Measurements from ENCODE around the gene CLCN4.

Gene CLCN4

GRCh38 chrX:10199212-10199611 lies 42.4 kb downstream of the CLCN4 start:
- DNase-seq: no peak

GRCh38 chrX:10203617-10204016 lies 46.8 kb downstream of the CLCN4 start:
- no peak for DNase-seq

DNA sequence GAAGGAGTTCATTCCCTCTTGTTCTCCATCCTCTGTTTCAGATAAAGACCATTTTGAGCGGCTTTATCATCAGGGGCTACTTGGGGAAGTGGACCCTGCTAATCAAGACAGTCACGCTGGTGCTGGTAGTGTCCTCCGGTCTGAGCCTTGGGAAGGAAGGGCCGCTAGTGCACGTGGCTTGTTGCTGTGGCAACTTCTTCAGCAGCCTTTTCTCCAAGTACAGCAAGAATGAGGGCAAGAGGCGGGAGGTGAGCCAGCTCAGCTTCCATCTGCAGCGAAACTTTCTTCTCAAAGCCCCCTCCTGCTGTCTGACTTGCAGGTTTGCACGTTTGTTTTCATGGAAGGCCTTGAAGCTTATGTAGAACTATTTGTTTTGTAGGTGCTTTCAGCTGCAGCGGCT lies 49.5 kb downstream of the CLCN4 start:
- no peak for DNase-seq

DNA sequence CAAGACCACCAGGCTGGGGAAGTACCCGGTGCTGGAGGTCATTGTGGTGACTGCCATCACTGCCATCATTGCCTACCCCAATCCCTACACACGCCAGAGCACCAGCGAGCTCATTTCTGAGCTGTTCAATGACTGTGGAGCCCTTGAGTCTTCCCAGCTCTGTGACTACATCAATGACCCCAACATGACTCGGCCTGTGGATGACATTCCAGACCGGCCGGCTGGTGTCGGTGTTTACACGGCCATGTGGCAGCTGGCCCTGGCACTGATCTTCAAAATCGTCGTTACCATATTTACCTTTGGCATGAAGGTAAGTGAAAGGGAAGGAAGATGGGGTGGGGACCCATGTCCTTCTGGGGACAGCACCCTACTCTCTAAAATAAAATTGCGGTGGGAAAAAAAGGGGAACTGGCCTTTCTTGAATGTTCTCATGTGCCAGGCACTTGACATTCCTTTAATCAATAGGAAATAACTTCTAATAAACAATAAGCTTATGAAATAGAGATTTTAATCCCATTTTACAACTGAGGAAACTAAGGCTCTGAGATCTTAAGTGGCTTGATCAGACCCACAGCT lies 51.6 kb downstream of the CLCN4 start:
- no peak for DNase-seq

GRCh38 chrX:10208953-10209352 lies 52.2 kb downstream of the CLCN4 start:
- DNase-seq: no peak

- DNase-seq: no peak
These were observed 55.6 kb downstream of the CLCN4 start for GRCh38 chrX:10212395-10212794.

- DNase-seq: no peak
These were observed 56.9 kb downstream of the CLCN4 start for GRCh38 chrX:10213716-10214115.

DNA sequence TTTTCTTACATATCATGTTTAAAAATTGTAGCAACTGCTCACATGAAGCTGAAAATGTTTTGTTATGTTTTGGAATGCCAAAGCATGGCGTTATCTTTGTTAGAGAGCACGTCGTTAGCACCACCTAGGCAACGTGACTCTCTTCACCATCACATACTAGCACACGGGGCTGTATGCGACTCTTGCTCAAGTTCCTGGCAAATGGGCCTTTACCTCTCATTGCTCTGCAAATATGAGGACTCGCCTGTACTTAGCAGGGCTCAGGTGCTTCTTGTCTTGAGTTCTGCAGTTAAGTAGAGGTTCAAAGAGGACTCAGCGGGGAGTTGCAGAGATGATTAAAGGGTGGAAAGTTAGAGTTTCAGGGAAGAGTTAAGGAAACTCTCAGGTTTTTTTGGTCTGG lies 59.4 kb downstream of the CLCN4 start:
- no peak for DNase-seq

DNA sequence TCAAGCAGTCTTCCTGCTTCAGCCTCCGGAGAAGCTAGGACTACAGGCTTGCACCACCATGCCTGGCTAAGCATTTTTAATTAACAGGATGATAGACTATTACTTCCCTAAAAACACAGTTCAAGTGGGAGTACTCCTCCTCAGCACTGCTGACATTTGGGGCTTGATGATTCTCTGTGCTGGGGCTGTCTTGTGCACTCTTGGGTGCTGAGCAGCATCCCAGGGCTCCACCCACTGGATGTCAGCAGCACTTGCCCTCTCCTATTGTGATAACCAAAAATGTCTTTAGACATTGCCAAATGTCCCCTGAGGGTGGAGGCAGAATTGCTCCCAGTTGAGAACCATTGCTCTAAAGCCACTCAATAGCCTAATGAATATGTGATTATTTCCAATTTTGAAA lies 60.4 kb downstream of the CLCN4 start:
- no peak for DNase-seq

GRCh38 chrX:10221651-10222050 lies 64.9 kb downstream of the CLCN4 start:
- DNase-seq: no peak

DNA sequence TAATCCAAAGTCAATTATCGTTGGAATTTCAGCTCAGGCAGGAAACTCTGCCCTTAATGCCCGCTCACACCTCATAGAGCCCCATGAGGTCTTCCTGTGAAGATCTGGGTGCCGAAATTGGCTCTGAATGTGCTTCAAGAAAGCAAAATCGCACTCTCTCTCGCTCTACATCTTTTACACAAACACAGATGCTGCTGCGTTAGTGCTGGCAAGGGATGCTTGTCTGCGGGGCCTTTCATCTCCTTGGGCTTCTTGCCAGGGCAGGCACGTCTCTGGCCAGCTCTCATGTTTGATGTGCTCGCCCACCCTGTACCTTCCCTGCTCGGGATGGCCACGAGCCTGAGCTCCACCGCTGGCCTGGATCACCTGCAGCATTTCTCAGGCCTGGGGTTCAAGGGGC lies 66.5 kb downstream of the CLCN4 start:
- DNase-seq: no peak

- DNase-seq: no peak
These were observed 67.0 kb downstream of the CLCN4 start for GRCh38 chrX:10223781-10224180.

DNA sequence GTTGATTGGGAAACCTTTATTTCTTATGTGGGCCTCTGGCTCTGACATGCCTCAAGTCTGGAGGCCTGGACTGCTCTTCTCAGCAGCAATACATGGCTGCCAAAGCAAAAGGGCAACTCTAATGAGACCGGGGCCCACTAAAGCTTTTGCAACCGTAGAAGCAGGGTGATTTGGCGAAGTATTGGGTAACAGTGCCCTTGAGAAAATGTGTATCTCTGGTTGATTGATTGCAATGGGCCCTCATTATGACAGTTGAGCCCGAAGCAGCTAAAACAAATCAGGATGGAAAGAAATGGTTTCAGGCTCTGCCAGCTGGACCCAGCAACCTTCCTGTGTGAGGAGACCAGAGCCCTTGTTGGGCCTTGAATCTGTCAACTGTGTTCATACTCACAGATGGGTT lies 73.4 kb downstream of the CLCN4 start:
- DNase-seq: no peak

DNA sequence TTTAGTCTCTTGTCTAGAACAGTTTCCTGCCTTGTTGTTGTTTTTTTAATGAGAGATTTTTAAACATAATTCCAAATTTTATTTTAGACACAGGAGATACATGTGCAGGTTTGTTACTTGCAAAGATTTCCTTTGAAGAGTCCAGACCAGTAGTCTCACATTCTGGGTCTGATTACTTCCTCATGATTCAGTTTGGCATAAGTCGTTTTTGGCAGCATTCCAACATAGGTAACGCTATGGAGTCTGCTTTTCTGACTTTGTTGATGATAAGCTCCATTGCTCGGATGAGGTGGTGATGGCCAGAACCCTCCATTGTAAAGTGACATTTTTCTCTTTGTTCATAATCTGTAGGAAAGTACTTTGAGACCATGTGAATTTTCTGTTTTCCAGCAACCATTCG lies 74.7 kb downstream of the CLCN4 start:
- DNase-seq: peak in 1 of 2 experiments; percentile 30

DNA sequence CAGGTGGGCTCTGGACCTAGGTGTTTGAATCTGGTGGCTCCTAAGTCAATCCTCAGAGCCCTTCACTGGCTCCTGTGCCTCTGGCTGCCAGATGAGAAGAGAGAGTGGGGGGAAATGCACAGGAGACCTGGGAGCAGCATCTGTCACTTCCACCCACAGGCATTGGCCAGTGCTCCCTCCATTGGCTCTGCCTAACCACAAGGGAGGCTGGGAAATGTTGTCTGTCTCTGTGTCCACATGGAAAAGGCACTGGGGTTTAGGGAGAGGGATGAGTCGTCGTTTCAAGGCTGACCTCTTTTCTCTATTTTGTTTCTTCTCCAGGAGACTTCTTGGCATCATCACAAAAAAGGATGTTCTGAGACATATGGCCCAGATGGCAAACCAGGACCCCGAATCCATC lies 76.4 kb downstream of the CLCN4 start:
- peak in 1 of 2 experiments; percentile 33 for DNase-seq

GRCh38 chrX:10233696-10234095 lies 76.9 kb downstream of the CLCN4 start:
- no peak for DNase-seq

DNA sequence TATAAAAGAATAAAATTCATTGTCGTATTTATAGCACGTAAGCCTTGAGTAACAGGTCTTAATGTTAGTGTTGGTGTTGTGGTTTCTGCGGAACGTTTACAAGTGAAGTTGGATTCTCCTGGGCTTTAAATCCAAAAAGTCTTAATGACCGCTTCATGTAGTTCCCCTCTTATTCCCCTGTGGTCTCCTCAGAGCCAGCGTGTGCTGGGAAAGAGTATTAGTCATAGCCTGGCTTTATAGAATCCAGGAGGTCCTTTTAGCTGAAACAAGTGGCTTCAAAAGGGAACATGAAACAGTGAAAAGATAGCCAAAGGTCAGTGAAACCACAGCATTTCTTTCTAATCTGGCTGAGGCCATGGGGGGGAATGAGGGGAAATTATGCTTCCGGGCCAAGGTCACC lies 79.1 kb downstream of the CLCN4 start:
- DNase-seq: no peak

DNA sequence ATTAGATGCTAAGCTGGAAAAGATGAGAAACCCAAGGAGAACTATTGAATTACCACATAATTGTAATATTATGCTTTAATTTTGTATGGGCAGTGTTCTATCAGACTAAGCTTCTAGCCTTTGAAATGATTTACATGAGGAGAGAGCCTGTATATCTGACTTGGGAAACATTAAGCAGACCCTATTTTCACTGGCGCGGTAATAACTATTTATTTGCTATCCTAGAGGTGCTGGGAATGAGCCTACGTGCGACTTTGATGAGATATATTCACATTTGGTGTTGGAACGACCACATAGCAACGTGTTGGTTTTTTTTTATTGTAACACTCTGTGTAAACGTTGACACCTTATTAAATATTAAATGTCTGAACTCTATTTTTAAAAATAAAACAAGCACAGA lies 80.5 kb downstream of the CLCN4 start:
- no peak for DNase-seq

DNA sequence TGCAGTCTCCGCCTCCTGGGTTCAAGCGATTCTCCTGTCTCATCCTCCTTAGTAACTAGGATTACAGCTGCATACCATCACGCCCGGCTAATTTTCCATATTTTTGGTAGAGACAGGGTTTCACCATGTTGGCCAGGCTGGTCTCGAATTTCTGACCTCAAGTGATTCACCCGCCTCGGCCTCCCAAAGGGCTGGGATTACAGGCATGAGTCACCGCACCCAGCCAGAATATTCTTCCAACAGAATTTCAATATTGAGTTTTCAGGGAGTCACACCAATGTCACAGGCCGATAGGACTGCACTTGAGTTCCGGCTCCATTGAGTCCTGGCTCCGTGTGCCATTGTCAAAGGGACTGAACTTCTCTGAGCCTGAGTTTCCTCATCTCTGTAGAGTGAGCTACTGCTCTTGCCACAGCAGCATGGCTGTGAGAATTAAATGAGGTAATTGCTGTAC lies 82.9 kb downstream of the CLCN4 start:
- DNase-seq: no peak

DNA sequence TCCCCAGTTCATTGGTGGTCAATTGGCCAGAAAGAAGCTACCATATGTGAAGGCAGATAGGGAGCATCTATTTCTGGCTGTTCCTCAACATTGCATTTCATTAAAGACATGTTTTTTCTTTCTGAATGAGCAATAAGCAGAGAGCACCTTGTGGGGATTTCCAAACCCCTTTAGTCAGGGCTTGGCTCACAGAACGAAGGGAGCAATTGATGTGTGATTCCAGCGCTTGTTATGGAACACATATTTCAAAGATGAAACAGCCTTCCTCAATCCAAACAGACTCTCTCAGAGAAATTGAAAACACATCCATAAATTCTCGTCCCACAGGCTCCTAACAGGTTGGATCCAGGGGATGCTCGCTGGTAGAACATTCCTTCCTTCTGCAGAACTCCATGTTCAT lies 84.1 kb downstream of the CLCN4 start:
- DNase-seq: no peak

DNA sequence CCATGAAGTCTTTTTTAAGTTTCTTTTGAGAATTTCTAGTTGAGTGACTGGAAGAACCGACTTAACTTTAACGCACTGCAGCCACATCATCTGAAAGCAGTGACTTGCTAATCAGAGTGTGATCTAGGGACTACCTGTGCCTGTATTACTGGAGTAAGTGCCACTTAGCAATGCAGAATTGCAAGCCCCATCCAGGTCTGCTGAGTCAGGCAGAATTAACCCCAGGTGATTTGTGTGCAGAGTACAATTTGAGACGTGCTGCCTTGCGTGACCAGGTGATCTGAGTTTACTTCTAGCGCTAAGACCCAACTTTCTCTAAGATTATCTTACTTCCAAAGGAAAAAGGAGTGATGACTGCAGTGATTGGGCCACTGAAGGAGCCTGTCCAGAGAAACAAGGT lies 85.3 kb downstream of the CLCN4 start:
- no peak for DNase-seq

GRCh38 chrX:10243106-10243505 lies 86.3 kb downstream of the CLCN4 start:
- DNase-seq: no peak

GRCh38 chrX:10244915-10245622 lies 88.3 kb downstream of the CLCN4 start:
- DNase-seq: no peak

DNA sequence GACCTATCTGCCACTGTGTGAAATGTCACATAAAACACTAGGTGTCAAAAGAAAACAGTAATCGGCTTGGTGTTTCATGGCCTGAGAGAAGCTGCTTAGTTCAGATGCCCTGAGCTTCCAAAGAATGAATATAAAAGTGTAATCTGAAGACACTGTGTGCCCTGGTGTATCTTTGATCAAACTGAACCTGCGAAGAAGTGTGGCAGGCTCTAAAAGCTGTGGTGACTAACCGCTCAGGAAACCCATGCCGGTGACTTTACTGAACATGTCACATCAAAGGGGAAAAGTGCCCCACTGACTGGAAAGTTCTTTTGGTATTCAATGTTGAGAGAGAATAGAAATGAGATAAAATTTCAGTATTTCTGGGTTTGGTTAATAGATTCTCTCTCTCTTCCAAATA lies 89.1 kb downstream of the CLCN4 start:
- no peak for DNase-seq

- no peak for DNase-seq
These were observed 89.5 kb downstream of the CLCN4 start for GRCh38 chrX:10246297-10246696.

All from NCI-H2081 (cell line).